HepG2 (cell line): Measurements from ENCODE around the gene TM7SF3.

Experiments used
- ZNF460 ChIP-seq: sonication (generic); formaldehyde crosslinking; IDR thresholded peaks from 2 replicates; pipeline ENCODE4 v1.5.1; 2020; ENCODE audit warnings: missing genetic modification reagents, mild to moderate bottlenecking, borderline replicate concordance
- ZNF713 ChIP-seq: sonication (generic); formaldehyde crosslinking; IDR thresholded peaks from 2 replicates; pipeline ENCODE4 v1.4.0; 2020; ENCODE audit warnings: mild to moderate bottlenecking, missing genetic modification reagents
- ZNF777 ChIP-seq: sonication (generic); formaldehyde crosslinking; IDR thresholded peaks from 2 replicates; pipeline ENCODE4 v1.4.0; 2020; ENCODE audit warnings: missing genetic modification reagents

DNA sequence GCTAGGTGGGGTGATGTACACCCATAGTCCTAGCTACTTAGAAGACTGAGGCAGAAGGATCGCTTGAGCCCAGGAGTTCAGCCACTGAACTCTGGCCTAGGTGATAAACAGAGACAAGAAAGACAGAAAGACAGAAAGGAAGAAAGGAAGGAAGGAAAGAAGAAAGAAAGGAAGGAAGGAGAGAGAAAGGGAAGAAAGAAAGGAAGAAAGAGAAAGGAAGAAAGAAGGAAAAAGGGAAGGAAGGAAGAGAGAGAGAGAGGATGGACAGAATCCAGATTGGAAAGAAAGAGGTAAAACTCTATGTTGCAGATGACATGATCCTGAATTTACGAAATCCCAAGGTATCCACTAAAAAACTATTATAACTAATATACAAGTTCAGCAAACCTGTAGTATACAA is 84.6 kb downstream of the TM7SF3 start:
- TF ChIP-seq ZNF713 (CRISPR knock-in tag) (no peak), ZNF460 (CRISPR knock-in tag) (no peak), ZNF777 (no peak)
